Fibroblast of skin of right quadriceps (primary cell): Measurements from ENCODE around the gene USP6.
"Not testable (repeated sequence)": the region's sequence is repeated elsewhere in the genome, so short reads cannot be mapped to it uniquely, and the experiment has no call there.

Source experiments
- DNase-seq: peaks from one replicate; pipeline ENCODE4 v3.0.0-alpha.2; 2013

Gene USP6

DNA sequence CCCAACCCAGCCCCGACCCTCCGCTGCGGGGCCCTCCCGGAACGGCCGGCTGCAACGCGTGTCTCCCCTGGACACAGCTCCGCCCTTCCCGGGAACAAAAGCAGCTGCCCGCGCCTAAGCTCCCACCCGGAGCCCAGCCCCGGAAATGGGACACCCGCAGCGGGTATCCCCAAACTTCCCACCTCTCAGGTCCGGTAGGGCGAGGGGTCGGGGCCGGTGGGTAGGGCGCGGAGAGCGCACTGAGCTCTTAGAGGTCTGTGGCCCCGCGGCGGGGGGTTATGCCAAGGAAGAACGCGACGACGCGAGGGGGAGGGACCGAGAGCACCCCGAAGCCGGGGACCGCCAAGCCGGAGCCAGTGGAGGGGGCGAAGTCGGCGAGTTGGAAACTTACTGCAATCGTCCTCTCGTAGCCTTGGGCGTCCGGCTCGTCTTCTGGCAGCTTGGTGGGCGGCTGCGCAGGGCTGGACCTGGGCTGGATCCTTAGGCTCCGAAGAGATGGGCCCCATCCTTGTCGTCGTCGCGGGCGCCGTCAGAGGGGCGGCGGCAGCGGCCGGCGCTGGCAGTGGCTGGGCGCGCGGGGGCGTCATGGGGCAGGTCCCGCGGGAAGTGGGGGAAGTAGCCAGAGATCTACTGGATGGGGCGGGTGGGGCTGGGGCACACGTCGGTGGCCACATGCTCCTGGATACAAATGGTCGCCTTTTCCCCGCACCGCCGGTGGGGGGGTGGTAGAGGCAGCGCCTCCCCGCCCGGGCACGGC is 6.9 kb downstream of the USP6 start:
- DNase-seq, result no peak

DNA sequence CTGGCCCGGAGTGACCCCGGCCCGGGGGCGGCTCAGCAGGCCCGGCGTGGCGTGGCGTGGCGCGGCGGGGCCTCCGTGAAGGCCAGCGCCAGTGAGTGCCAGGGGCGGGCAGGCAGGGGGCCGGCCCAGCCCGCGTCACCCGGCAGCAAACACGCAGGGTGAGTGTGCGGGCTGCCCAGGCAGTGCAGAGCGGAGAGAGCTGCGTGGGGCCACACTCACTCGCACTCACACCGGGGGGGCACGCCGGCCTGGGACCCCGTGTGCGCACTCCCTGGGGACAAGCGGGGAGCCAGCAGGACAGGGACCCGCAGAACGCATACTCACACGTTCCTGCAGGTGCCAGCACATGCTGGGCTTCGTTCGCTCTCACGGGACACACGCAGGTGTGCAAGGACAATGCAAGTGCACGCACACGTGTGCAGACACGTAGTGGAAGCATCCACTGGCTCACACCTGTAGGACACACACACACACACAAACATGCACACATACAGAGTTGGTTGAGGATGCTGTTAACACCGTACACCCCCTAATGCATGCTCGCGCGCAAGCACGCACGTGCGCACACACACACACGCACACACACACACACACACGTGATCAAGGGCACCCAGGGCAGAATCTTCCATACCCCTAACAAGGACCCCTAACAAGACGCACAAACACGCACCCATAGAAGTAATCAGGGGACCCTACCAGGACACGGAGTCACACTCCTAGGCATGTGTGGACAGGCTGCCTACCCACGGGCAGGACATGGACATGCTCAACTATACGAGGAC is 7.7 kb downstream of the USP6 start:
- no peak for DNase-seq

DNA sequence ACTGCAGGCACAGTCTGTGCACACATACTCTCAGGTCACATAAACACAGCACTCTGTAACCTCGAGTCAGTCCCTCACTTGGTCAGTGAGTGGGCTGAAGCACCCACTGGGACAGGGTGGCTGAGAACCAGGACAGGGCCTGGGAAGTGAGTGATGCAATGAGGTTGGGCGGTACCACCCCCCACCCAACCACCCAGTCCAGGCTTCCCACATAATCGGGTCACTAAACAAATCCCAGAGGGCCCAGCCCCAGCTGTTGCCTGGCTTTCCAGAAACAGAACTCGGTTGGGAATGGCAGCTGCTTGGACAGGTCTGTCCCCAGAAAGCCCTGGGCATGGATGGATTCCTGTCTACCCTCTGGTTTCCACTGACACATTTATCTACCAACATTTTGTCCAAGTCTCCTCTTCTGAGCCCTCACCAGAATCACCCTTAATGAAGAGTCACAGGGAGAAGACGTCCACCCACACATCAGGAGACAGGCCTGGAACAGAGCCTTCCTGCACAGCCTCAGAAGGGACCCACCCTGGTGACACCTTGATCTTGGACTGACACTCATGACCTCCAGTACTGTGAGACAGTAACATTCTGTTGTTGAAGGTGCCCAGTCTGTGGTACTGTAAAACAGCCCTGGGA is 8.4 kb downstream of the USP6 start:
- not testable (repeated sequence) for DNase-seq

- DNase-seq, result not testable (repeated sequence)
These were observed 9.1 kb downstream of the USP6 start for GRCh38 chr17:5124896-5125295.

- no peak for DNase-seq
These were observed 11.1 kb downstream of the USP6 start for GRCh38 chr17:5126719-5127488.

DNA sequence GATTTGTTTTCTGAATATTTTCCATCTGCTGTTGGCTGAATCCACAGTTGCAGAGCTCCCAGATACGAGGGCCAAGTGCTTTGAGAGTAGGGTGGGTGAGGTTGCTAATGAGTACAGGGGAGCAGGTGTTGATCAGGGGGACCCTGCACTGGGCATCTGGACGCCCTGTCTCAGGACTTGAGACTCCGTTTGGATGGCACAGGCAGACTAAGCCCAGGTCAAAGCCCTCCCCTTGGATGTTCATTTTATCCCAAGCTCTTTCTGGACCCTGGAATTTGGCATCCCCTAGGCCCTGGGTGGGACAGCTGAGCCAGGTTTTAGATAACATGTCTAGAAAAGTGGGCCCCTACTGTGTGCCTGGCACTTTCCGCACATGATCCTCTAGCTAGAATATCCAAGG is 12.1 kb downstream of the USP6 start:
- no peak for DNase-seq

GRCh38 chr17:5128387-5128786 is 12.6 kb downstream of the USP6 start:
- DNase-seq, result not testable (repeated sequence)

GRCh38 chr17:5128905-5129535 is 13.2 kb downstream of the USP6 start:
- no peak for DNase-seq

GRCh38 chr17:5129770-5130169 is 13.9 kb downstream of the USP6 start:
- DNase-seq, result not testable (repeated sequence)

- not testable (repeated sequence) for DNase-seq
These were observed 14.4 kb downstream of the USP6 start for GRCh38 chr17:5130261-5130660.

DNA sequence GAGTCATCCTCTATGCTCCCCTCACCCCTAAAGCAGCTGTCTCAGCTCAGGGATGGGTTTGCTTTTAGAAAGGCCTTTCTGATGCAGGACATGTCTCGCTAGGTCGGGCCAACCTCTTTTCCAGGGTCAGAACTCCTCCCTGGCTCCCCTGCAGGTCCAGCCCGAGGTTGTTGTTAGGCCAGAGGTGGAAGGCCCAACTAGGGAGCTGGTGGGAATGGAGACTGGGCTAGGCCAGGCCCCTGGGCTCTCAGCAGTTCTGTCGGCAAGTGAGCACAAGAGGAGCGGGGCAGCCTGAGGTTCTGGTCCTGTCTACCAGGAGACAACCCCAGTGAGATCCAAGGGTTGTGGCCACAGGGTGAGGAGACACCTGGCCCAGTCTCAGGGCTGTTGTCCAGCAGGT is 14.9 kb downstream of the USP6 start:
- DNase-seq, result not testable (repeated sequence)

- DNase-seq, result no peak
These were observed 15.4 kb downstream of the USP6 start for GRCh38 chr17:5131146-5131715.

- DNase-seq, result not testable (repeated sequence)
These were observed 16.1 kb downstream of the USP6 start for GRCh38 chr17:5131799-5132502.

GRCh38 chr17:5132503-5133225 is 16.8 kb downstream of the USP6 start:
- not testable (repeated sequence) for DNase-seq

GRCh38 chr17:5133311-5133710 is 17.5 kb downstream of the USP6 start:
- no peak for DNase-seq

- DNase-seq, result not testable (repeated sequence)
These were observed 18.1 kb downstream of the USP6 start for GRCh38 chr17:5133961-5134360.

DNA sequence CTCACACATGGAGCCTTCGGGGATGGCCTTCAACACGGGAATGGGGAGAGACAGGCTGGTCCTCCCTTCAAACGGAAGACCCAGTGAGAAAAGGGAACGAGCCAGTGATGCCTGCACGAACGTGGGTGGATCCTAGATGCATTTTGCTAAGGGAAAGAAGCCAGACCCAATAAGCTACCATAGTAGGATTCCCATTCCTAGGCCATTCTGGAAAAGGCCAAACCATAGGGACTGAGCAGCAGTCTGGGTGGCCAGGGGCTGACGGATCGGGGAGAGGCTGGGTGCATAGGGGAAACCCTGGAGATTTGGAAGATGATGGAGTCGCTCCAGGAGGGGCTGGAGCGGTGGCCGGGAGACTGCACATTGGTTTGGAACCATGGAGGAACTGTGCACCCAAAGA is 18.7 kb downstream of the USP6 start:
- not testable (repeated sequence) for DNase-seq

- DNase-seq, result not testable (repeated sequence)
These were observed 19.4 kb downstream of the USP6 start for GRCh38 chr17:5135131-5135712.

- no peak for DNase-seq
These were observed 20.1 kb downstream of the USP6 start for GRCh38 chr17:5135726-5136579.
